OCI-LY1 (cell line): ENCODE data around the gene CDKN2B-AS1.

Experiments used
- H2AFZ ChIP-seq: fragments of 200-600 bp; sonication (generic), shearing (Covaris generic); 2 replicates; pipeline ENCODE4 v1.6.0; 2014; ENCODE audit warnings: antibody characterized with exemption, mild to moderate bottlenecking, low read length
- H3F3A ChIP-seq: fragments of 200-600 bp; sonication (generic), shearing (Covaris generic); 2 replicates; pipeline ENCODE4 v1.6.0; 2014; ENCODE audit warnings: mild to moderate bottlenecking, antibody characterized with exemption, low read length, moderate library complexity; ENCODE audit not compliant: insufficient read depth
- H3K27ac ChIP-seq: fragments of 200-600 bp; sonication (generic); 2 replicates; pipeline ENCODE4 v1.5.1; 2014; ENCODE audit warnings: low read length, mixed run types, mild to moderate bottlenecking, low read depth; ENCODE audit not compliant: poor library complexity, severe bottlenecking
- H3K27me3 ChIP-seq: fragments of 200-600 bp; sonication (generic); 2 replicates; pipeline ENCODE4 v1.6.0; 2014; ENCODE audit warnings: antibody characterized with exemption, mild to moderate bottlenecking, low read length, moderate library complexity; ENCODE audit not compliant: insufficient read depth
- H3K36me3 ChIP-seq: fragments of 200-600 bp; sonication (generic); 2 replicates; pipeline ENCODE4 v1.6.1; 2014; ENCODE audit warnings: mild to moderate bottlenecking, antibody characterized with exemption, low read length, moderate library complexity, mixed read lengths; ENCODE audit not compliant: insufficient read depth
- H3K4me1 ChIP-seq: fragments of 200-600 bp; sonication (generic); 2 replicates; pipeline ENCODE4 v1.5.1; 2014; ENCODE audit warnings: mild to moderate bottlenecking, low read length, moderate library complexity; ENCODE audit not compliant: insufficient read depth, severe bottlenecking
- H3K4me2 ChIP-seq: fragments of 200-600 bp; sonication (generic), shearing (Covaris generic); 2 replicates; pipeline ENCODE4 v1.6.1; 2014; ENCODE audit warnings: low read length
- H3K4me3 ChIP-seq: fragments of 200-600 bp; sonication (generic); 2 replicates; pipeline ENCODE4 v1.5.1; 2014; ENCODE audit warnings: low read length, low read depth, mild to moderate bottlenecking, mixed read lengths; ENCODE audit not compliant: poor library complexity, severe bottlenecking
- H3K79me2 ChIP-seq: fragments of 200-600 bp; shearing (Covaris generic); 2 replicates; pipeline ENCODE4 v1.6.1; 2016; ENCODE audit warnings: mixed run types, low read length, mixed read lengths; ENCODE audit not compliant: insufficient read depth
- H3K9ac ChIP-seq: fragments of 200-600 bp; sonication (generic), shearing (Covaris generic); 2 replicates; pipeline ENCODE4 v1.6.1; 2014; ENCODE audit warnings: mild to moderate bottlenecking, low read length, mixed read lengths
- H3K9me2 ChIP-seq: fragments of 200-600 bp; sonication (generic), shearing (Covaris generic); 2 replicates; pipeline ENCODE4 v1.6.1; 2014; ENCODE audit warnings: low read depth, mild to moderate bottlenecking, low read length, mixed read lengths
- H3K9me3 ChIP-seq: fragments of 200-600 bp; shearing (Covaris generic); 2 replicates; pipeline ENCODE4 v1.6.1; 2014; ENCODE audit warnings: low read length, mixed read lengths
- H4K20me1 ChIP-seq: fragments of 200-600 bp; sonication (generic), shearing (Covaris generic); 2 replicates; pipeline ENCODE4 v1.6.0; 2016; ENCODE audit warnings: mild to moderate bottlenecking, low read length; ENCODE audit not compliant: insufficient read depth
- EZH2 ChIP-seq: fragments of 200-600 bp; sonication (generic), shearing (Covaris generic); IDR thresholded peaks from 2 replicates; pipeline ENCODE4 v1.8.0; 2017; ENCODE audit warnings: borderline replicate concordance, mixed run types, mild to moderate bottlenecking, antibody characterized with exemption, low read length, moderate library complexity, mixed read lengths
- TF ChIP-seq, protein P1 (sequence below): fragments of 200-600 bp; sonication (generic), shearing (Covaris generic); IDR thresholded peaks from 2 replicates; pipeline ENCODE4 v1.5.1; 2017; ENCODE audit warnings: mild to moderate bottlenecking, antibody characterized with exemption, low read length, moderate library complexity, mixed read lengths

Gene CDKN2B-AS1

DNA sequence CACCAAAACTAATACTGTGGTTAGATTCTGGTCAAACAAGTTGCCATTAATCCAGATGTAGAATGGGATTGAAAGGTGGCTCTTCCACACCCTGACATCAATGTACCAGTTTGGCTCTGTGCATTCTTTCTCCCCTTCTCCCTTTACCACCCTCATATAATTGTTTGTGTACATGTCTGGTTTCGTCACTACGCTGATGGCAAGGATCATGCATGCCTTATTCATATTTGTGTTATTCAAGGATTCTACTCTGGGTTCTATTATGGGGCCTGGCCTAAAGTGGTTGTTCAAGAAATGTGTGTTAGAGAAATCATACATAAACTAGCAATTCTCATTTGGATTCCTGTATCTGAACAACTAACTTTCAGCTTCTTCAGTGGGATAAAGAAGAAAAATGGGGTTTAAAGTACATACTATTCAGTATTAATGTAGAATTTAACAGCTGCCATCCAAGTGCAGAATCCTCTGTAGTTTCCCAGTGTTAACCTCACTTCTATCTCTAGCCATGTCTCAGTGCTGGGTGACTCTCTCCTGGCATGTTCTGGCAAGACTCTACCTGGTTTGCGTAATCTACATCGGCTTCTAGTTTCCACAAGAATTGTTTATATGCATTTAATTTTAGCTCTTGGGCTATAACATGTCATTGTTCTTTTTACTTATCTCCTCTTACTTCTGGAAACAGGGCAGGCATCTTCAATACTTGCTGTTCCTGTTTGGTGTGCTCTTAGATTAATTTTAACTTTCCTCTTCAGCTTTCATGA lies 42.5 kb downstream of the CDKN2B-AS1 start:
- TF ChIP-seq, protein P1, sequence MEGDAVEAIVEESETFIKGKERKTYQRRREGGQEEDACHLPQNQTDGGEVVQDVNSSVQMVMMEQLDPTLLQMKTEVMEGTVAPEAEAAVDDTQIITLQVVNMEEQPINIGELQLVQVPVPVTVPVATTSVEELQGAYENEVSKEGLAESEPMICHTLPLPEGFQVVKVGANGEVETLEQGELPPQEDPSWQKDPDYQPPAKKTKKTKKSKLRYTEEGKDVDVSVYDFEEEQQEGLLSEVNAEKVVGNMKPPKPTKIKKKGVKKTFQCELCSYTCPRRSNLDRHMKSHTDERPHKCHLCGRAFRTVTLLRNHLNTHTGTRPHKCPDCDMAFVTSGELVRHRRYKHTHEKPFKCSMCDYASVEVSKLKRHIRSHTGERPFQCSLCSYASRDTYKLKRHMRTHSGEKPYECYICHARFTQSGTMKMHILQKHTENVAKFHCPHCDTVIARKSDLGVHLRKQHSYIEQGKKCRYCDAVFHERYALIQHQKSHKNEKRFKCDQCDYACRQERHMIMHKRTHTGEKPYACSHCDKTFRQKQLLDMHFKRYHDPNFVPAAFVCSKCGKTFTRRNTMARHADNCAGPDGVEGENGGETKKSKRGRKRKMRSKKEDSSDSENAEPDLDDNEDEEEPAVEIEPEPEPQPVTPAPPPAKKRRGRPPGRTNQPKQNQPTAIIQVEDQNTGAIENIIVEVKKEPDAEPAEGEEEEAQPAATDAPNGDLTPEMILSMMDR: no peak
- TF ChIP-seq EZH2: no peak
- Histone ChIP-seq H3K79me2 (no peaks in the 10 kb centered on the region), H3K9ac (no peak overlapping the region), H2AFZ (no peak overlapping the region), H4K20me1 (no peaks in the 10 kb centered on the region), H3K4me3 (no peak overlapping the region), H3K36me3 (peaks cover 3% of the 10 kb centered on the region; the same call in 1 of the 2 replicates), H3K4me2 (no peak overlapping the region), H3K27ac (peak overlapping the region; percentile 33), H3K4me1 (peaks cover 23% of the 10 kb centered on the region), H3K27me3 (no peaks in the 10 kb centered on the region), H3F3A (no peaks in the 10 kb centered on the region), H3K9me2 (no peaks in the 10 kb centered on the region), H3K9me3 (no peaks in the 10 kb centered on the region)

DNA sequence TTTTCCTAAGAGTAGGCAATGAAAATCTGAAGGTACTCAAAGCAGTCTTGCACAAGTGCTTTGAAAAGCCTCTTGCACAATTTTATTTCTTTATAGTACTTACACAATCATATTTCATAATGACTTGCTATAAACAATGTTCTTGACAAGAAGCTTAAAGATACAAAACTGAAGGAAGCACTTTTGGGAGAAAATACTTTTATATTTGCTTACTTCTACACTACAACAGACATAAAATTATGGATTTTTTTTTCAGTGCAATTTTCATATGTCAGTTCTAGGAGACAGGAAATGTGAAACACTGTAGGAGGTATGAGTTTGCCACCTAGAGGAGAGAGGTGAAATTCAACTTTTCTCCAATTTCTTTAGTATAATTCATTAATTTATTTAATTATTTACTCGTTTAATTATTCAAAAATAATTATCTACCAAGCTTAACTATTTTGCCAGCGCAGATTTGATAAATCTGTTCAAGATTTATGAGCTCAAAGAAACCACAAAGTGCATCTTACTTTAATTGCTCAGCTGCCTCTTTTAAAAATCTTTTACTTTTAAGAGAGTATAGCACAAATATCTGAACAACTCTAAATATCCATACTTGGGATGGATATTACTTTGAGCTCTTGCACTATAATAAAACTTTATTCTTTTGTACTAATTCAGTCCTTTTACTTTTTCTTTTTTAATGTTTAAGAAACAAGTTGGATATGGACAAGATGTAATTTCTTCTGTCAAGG lies 43.5 kb downstream of the CDKN2B-AS1 start:
- peak overlapping the region; percentile 33 for H3K27ac ChIP-seq
- no peaks in the 10 kb centered on the region for H3K9me3 ChIP-seq
- no peak overlapping the region for H3K4me2 ChIP-seq

DNA sequence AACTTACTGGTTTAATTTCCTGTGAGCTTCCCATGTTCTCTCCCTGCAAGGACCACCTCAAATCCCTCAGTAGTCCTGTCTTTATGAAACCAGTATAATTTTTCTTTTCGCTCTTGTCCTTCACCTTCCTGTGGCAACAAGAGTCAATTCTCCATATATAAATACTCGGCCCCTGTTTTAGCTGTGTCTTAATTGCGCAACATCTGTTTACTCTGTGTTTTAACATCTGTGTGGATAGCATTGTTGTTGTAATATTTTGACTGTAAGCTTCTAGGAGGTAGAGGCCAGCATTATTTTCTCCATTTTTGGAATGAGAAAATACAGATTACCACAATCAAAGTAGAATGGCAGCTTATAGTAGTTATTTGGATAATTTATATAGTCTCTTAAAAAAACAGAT lies 44.7 kb downstream of the CDKN2B-AS1 start:
- Histone ChIP-seq H4K20me1 (no peaks in the 10 kb centered on the region), H3K9me2 (no peaks in the 10 kb centered on the region), H3K9ac (no peak overlapping the region), H3K27me3 (no peaks in the 10 kb centered on the region), H3K9me3 (no peaks in the 10 kb centered on the region), H3F3A (no peaks in the 10 kb centered on the region), H3K27ac (no peak overlapping the region), H3K4me2 (no peak overlapping the region), H2AFZ (no peak overlapping the region), H3K36me3 (no peaks in the 10 kb centered on the region), H3K4me1 (peaks cover 17% of the 10 kb centered on the region), H3K79me2 (no peaks in the 10 kb centered on the region), H3K4me3 (no peak overlapping the region)
- TF ChIP-seq, protein P1: no peak
- TF ChIP-seq EZH2: no peak

More for the DNA sequence above, 43.5 kb downstream of the CDKN2B-AS1 start:
- Histone ChIP-seq H3K4me3 (no peak overlapping the region), H3K9me2 (no peaks in the 10 kb centered on the region), H3K9ac (no peak overlapping the region), H3K4me1 (peaks cover 20% of the 10 kb centered on the region), H3K36me3 (no peaks in the 10 kb centered on the region; the same call in 1 of the 2 replicates), H3K79me2 (no peaks in the 10 kb centered on the region), H4K20me1 (no peaks in the 10 kb centered on the region), H3K27me3 (no peaks in the 10 kb centered on the region), H2AFZ (no peak overlapping the region), H3F3A (no peaks in the 10 kb centered on the region)
- TF ChIP-seq, protein P1: peak; percentile 56
- TF ChIP-seq EZH2: no peak
